HepG2 (cell line): ENCODE data around the gene PFDN2. TPM values are rescaled to one million over a fixed set of nuclear protein-coding genes. Genes with fewer than 3 reads are reported as not detected.

Experiments used
- ARNTL ChIP-seq: sonication (generic); formaldehyde crosslinking; IDR thresholded peaks from 2 replicates; pipeline ENCODE4 v1.4.0; 2020; ENCODE audit warnings: mild to moderate bottlenecking, missing genetic modification reagents
- BRF2 ChIP-seq: sonication (generic); formaldehyde crosslinking; IDR thresholded peaks from 2 replicates; pipeline ENCODE4 v1.8.1; 2022; ENCODE audit warnings: mild to moderate bottlenecking, missing genetic modification reagents
- CSRNP2 ChIP-seq: sonication (generic); formaldehyde crosslinking; conservative IDR thresholded peaks from 2 replicates; pipeline ENCODE4 v1.8.0; 2022; ENCODE audit warnings: low read depth, missing genetic modification reagents
- DR1 ChIP-seq: sonication (generic); formaldehyde crosslinking; IDR thresholded peaks from 2 replicates; pipeline ENCODE4 v1.8.0; 2021; ENCODE audit warnings: mild to moderate bottlenecking, missing genetic modification reagents, inconsistent platforms
- ELF4 ChIP-seq: sonication (generic); formaldehyde crosslinking; IDR thresholded peaks from 2 replicates; pipeline ENCODE4 v1.5.0; 2020; ENCODE audit warnings: missing genetic modification reagents, mild to moderate bottlenecking, moderate library complexity, borderline replicate concordance
- GMEB1 ChIP-seq: sonication (generic); formaldehyde crosslinking; IDR thresholded peaks from 2 replicates; pipeline ENCODE4 v1.5.1; 2020; ENCODE audit warnings: missing genetic modification reagents, mild to moderate bottlenecking, borderline replicate concordance
- HINFP ChIP-seq: sonication (generic); formaldehyde crosslinking; IDR thresholded peaks from 2 replicates; pipeline ENCODE4 v1.4.0; 2020; ENCODE audit warnings: low read depth, mild to moderate bottlenecking, missing genetic modification reagents
- KLF13 ChIP-seq: sonication (generic); formaldehyde crosslinking; IDR thresholded peaks from 2 replicates; pipeline ENCODE4 v1.4.0; 2020; ENCODE audit warnings: mild to moderate bottlenecking, missing genetic modification reagents
- MEIS1 ChIP-seq: sonication (generic); formaldehyde crosslinking; IDR thresholded peaks from 2 replicates; pipeline ENCODE4 v1.9.0; 2021; ENCODE audit warnings: mild to moderate bottlenecking, missing genetic modification reagents, moderate library complexity, borderline replicate concordance
- NR2F6 ChIP-seq, 2 experiments: IDR thresholded peaks; 2 replicates each; pipeline ENCODE4 v1.6.1; 2016; ENCODE audit warnings: antibody characterized with exemption in 1 of 2, mild to moderate bottlenecking in 1 of 2
- SIX1 ChIP-seq: sonication (generic); formaldehyde crosslinking; IDR thresholded peaks from 2 replicates; pipeline ENCODE4 v1.4.0; 2020; ENCODE audit warnings: missing genetic modification reagents, borderline replicate concordance
- STAT5B ChIP-seq: sonication (generic); formaldehyde crosslinking; IDR thresholded peaks from 2 replicates; pipeline ENCODE4 v1.4.0; 2020; ENCODE audit warnings: missing genetic modification reagents
- ZNF335 ChIP-seq: sonication (generic); formaldehyde crosslinking; IDR thresholded peaks from 2 replicates; pipeline ENCODE4 v1.4.0; 2020; ENCODE audit warnings: missing genetic modification reagents
- ZNF430 ChIP-seq: sonication (generic); formaldehyde crosslinking; IDR thresholded peaks from 2 replicates; pipeline ENCODE4 v1.9.0; 2021; ENCODE audit warnings: mild to moderate bottlenecking, missing genetic modification reagents
- ZNF646 ChIP-seq: sonication (generic); formaldehyde crosslinking; IDR thresholded peaks from 2 replicates; pipeline ENCODE4 v1.9.0; 2021; ENCODE audit warnings: mild to moderate bottlenecking, missing genetic modification reagents
- polyA plus RNA-seq, 8 experiments: library from polyadenylated mRNA; depleted of rRNA in 3 of 8; stranded (reverse) in 7 of 8; unstranded in 1 of 8; fragments of >200 nt; fragmentation: Illumina TruSeq in 4 of 8; extraction: Trizol in 4 of 8; gene quantifications; 2 replicates each; pipeline versions ENCODE4 v1.2.1 to v1.2.3, GENCODE V29; 2011 to 2016; ENCODE audit warnings: low read depth in 4 of 8, missing spikeins in 1 of 8, mixed read lengths in 1 of 8; ENCODE audit not compliant: insufficient read depth in 1 of 8
- total RNA-seq, 5 experiments: library from RNA; depleted of rRNA; stranded (reverse); fragments of >200 nt; fragmentation: Illumina TruSeq; extraction: Trizol; gene quantifications; 2 replicates each; pipeline ENCODE4 v1.2.3, GENCODE V29; 2016; ENCODE audit warnings: low read depth in 1 of 5

PFDN2 gene
- total and polyA plus RNA-seq, 2 of the 13 experiments (the other 11 are each of a cell fraction or from before 2014, with no cell fraction given): 62.6 to 63.6 TPM

- TF ChIP-seq HINFP (CRISPR knock-in tag) (no peak), ZNF335 (CRISPR knock-in tag) (peak; percentile 66; the same call in 1 of the 2 replicates), MEIS1 (CRISPR knock-in tag) (no peak), SIX1 (no peak), NR2F6 (IDR thresholded peaks at IDR 0.05) (no peak), NR2F6 (CRISPR knock-in tag; IDR thresholded peaks at IDR 0.05) (no peak), ZNF646 (CRISPR knock-in tag) (no peak; the same call in 1 of the 2 replicates), DR1 (CRISPR knock-in tag) (peak; percentile 74; the same call in 1 of the 2 replicates), STAT5B (CRISPR knock-in tag) (no peak), BRF2 (CRISPR knock-in tag) (no peak), CSRNP2 (CRISPR knock-in tag) (no peak), ZNF430 (CRISPR knock-in tag) (0 out of 2 replicates have a peak, but pooled peaks have one; percentile 79), ELF4 (CRISPR knock-in tag) (no peak), GMEB1 (CRISPR knock-in tag) (peak; percentile 88), KLF13 (no peak), ARNTL (no peak; the same call in none of the 2 replicates)
Measured at GRCh38 chr1:161117759-161118581, at the start of gene PFDN2, which contains the start of gene NIT1 (continued).
